Thyroid gland (tissue), 4 donors: ENCODE results near the gene SORCS2.

ENCODE experiments used
- CTCF ChIP-seq, 6 experiments: fragments of 200-600 bp in 3 of 6; fragments of 450-650 bp in 3 of 6; sonication (generic) in 3 of 6; IDR thresholded peaks; one replicate each; pipeline ENCODE4 v1.5.1; 2016 to 2019; ENCODE audit warnings: antibody characterized with exemption in 6 of 6, mild to moderate bottlenecking in 2 of 6, inconsistent platforms in 1 of 6, moderate library complexity in 1 of 6
- POLR2A ChIP-seq, 2 donors: fragments of 450-650 bp; IDR thresholded peaks; one replicate each; pipeline ENCODE4 v1.6.1; 2017; ENCODE audit warnings: antibody characterized with exemption in 2 of 2, mild to moderate bottlenecking in 2 of 2, moderate library complexity in 1 of 2

- TF ChIP-seq CTCF (IDR thresholded peaks at IDR 0.05) (no peak), POLR2A (IDR thresholded peaks at IDR 0.05) (no peak)
These were observed 454.8 kb downstream of the SORCS2 start for GRCh38 chr4:7647186-7647585.
